Choroid plexus epithelial cell (primary cell): Measurements from ENCODE around the gene STK32A.

ENCODE experiments used
- DNase-seq: peaks from one replicate; pipeline ENCODE4 v3.0.0-alpha.2; 2010; ENCODE audit warnings: low read depth
- H3K4me3 ChIP-seq: 2 replicates; pipeline ENCODE4 v1.5.1; 2011; ENCODE audit warnings: low read depth, mild to moderate bottlenecking, control low read depth, low read length, moderate library complexity
- TF ChIP-seq, protein P1 (sequence below): conservative IDR thresholded peaks from 2 replicates; pipeline ENCODE4 v1.5.1; 2011; ENCODE audit warnings: low read depth, mild to moderate bottlenecking, control low read depth, inconsistent platforms, low read length, moderate library complexity

STK32A gene

DNA sequence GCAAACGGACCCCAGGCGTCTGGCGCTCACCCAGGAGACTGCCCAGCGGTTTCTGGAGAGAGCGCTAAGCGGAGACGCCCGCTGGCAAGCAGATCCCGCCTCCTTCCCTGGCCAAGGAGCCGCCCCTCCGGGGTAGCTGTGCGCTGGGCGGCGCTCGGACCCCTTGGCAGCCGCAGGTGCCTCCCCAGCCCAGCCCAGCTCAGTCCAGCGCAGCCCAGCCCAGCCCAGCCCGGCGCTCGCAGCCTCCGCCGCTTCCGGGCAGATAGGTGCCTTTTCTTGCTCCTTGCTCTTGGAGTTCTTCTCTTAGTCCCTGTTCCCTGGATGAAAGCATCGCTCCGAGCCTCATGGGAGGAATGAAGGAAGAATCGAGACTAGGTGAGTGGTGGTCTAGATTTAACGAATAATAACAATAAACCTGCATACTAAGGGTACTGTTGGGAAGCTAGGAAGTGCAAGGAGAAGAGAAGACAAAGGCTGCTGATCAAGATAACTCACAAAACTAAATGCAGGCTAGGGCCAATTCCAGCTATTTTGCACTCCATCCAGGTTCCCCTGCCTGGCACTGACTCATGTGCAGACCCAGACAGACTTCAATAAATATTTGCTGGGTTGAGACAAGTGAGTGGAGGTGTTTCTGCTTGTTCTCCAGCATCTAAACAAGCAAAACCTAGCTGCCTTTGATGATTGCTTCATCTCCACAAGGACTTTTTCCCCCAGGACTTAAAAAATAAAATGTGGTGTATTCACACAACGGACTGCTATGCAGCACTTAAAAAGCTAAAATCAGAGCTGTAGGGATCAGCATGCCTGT, at the start of gene STK32A:
TSS of gene STK32A (plus strand) at position 202 of the 811 bp plus-strand sequence. CDS start 4,609 bp downstream, outside the sequence.
- peak; percentile 8 for DNase-seq
- TF ChIP-seq, protein P1, sequence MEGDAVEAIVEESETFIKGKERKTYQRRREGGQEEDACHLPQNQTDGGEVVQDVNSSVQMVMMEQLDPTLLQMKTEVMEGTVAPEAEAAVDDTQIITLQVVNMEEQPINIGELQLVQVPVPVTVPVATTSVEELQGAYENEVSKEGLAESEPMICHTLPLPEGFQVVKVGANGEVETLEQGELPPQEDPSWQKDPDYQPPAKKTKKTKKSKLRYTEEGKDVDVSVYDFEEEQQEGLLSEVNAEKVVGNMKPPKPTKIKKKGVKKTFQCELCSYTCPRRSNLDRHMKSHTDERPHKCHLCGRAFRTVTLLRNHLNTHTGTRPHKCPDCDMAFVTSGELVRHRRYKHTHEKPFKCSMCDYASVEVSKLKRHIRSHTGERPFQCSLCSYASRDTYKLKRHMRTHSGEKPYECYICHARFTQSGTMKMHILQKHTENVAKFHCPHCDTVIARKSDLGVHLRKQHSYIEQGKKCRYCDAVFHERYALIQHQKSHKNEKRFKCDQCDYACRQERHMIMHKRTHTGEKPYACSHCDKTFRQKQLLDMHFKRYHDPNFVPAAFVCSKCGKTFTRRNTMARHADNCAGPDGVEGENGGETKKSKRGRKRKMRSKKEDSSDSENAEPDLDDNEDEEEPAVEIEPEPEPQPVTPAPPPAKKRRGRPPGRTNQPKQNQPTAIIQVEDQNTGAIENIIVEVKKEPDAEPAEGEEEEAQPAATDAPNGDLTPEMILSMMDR = no peak
- H3K4me3 ChIP-seq = peak within 1 kb of the TSS; percentile 47

DNA sequence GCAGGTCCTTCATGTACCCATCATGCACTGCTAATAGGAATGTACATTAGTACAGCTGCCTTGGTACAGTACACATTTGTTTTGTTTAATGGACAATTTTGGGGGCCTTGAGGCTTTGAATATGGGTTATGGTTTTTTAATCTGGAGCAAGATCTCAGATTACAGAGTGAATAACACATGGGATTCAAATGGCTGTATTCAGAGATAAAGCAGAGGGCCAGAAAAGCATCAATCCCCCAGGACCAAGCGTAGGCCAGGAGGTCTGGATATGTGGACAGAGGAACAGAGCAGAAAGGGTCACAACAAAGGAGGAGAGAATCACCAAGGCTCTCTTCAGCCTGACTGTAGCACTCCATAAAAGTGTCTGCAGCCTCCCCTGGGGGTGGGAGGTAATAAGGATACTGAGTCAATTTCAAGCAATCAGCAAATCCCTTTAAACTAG, 47.7 kb upstream of the STK32A start:
- H3K4me3 ChIP-seq = no peak overlapping the region
- TF ChIP-seq, protein P1 = peak; percentile 11
- DNase-seq = no peak

DNA sequence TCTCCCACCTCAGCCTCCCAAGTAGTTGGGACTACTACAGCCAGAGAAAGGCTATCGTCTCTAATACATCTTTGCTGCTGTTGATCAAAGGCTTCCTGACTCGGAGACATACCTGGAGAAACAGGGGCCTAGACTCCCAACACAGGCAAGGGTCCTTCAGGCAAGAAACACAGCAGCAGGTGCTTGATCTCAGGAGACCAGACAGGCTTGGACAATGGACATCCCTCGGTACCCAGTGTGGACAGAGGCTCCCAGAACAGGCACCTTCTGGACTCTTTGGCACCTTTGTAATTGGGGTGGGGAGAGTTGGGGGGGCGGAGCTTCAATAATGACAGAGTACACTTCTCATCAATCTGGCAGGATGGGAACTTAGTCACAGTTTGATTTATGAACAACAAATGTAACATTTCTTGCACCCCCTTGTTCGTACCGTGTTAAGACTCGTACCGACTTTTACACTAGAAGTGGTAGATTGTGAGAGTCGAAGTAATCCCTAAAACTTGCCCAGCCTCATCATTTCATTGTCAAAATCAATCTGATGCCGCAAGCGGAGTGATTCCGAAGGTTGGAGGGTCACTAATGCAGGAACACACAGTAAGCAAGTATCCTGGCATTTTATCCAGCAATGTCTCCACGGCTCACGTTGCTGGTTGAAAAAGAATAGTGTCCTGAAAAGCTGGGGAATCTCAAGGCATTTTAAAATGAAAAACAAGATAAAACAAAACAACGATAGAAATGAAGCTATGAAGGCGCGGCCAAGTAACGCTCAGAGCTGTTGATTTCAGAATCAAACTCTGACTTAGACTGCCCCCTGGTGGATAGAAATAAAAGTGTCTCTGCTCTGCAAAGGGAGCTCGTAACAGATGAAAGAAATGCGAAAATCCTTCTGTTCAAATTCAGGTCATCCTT, 46.4 kb upstream of the STK32A start:
- H3K4me3 ChIP-seq = no peak overlapping the region
- peak; percentile 86 for DNase-seq
- TF ChIP-seq, protein P1 = peak; percentile 80

DNA sequence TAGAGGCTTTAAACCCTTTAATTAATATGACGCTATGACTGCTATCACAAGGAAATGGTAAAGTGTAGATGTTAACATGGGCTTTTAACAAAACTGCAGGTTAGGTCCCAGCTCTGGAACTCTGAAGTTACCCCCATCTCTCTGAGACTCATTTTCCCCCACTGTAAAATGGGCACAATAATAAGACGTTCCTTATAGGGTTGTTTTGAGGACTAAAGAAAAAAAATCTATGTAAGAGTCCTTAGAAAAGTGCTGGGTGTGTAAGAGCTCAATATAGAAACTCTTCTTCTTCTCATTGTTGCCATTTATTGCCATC, 45.8 kb upstream of the STK32A start:
- no peak for DNase-seq
- H3K4me3 ChIP-seq = no peak overlapping the region
- TF ChIP-seq, protein P1 = no peak

DNA sequence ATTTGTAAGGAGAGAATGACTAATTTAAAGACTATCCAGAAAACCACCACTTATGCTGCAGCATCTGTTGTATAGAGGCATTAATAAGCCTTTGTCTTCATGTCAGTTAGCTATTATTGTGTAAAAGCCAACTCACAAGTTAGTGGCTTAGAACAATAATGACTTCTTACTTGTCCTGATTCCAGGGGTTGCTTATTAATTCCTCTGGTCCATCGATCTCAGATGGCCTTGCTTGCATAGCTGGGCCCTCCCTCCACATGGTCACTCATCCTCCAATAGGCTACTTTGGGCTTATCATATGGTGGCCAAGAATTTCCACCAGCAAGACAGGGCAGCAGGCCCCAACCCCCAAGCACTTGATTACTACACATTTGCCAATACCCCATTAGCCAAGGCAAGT, 44.5 kb upstream of the STK32A start:
- TF ChIP-seq, protein P1 = no peak
- no peak overlapping the region for H3K4me3 ChIP-seq
- no peak for DNase-seq

DNA sequence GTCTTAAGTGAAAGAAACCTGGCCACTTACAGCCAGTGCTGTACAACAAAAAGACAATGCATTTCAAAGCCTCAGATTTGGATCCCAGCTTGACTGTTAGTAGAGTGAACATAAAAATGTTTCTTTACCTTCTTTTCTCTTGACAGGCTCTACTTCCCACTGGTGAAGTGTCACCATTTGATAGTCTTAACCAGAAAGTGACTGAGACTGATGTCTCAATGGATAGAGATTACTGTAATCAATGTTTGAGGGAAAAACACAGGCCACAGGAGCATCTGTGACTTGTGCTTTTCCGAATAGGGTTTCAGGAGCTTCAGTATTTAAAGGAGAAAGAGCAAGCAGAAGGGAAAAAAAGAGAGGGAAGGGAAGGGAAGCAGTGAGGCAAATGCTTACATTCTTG, 41.7 kb upstream of the STK32A start:
- DNase-seq = no peak
- H3K4me3 ChIP-seq = no peak overlapping the region
- TF ChIP-seq, protein P1 = no peak
